Endothelial cell of umbilical vein (primary cell): ENCODE data around the gene LAIR2. TPM values are rescaled to one million over a fixed set of nuclear protein-coding genes. Genes with fewer than 3 reads are reported as not detected.

ENCODE experiments used
- BruUV-seq: library from RNA; stranded (reverse); fragments of 400-500 nt; replicated peaks from 2 replicates; lab custom pipeline; 2021; lab: Mats Ljungman, UMichigan
- CTCF ChIA-PET: fragments of 300-600, 350-600 bp; sonication (Branson Sonifier 250); formaldehyde crosslinking; loops from one replicate; lab custom pipeline; 2021; ENCODE audit warnings: antibody characterized with exemption, inconsistent platforms; lab: Charles Lee
- POLR2A ChIA-PET: fragments of 300-600, 350-600 bp; sonication (Branson Sonifier 250); formaldehyde crosslinking; loops from one replicate; lab custom pipeline; 2021; ENCODE audit warnings: antibody characterized with exemption, inconsistent platforms; lab: Charles Lee
- DNase-seq: peaks from one replicate; pipeline ENCODE4 v3.0.0-alpha.2; 2011; ENCODE audit warnings: low read depth, low spot score
- FAIRE-seq: peaks from 2 replicates; lab custom pipeline; 2011; peaks lifted over from hg19 to GRCh38; lab: Jason Lieb, UNC
- H2AFZ ChIP-seq: 2 replicates; pipeline ENCODE4 v1.6.0; 2012; ENCODE audit warnings: low read depth, low read length, control low read depth, inconsistent platforms
- H3K27ac ChIP-seq: 2 replicates; pipeline ENCODE4 v1.5.1; 2011; ENCODE audit warnings: low read depth, mild to moderate bottlenecking, control low read depth, low read length, moderate library complexity; ENCODE audit not compliant: insufficient read depth
- H3K27me3 ChIP-seq, 2 experiments: 2 replicates each; pipeline versions ENCODE4 v1.6.0 to v1.6.1; 2011; ENCODE audit warnings: low read length in 2 of 2, mixed read lengths in 1 of 2; ENCODE audit not compliant: control insufficient read depth in 2 of 2, insufficient read depth in 2 of 2
- H3K36me3 ChIP-seq, 2 experiments: 2 replicates in 1 of 2; 3 replicates in 1 of 2; pipeline ENCODE4 v1.5.1; 2011; ENCODE audit warnings: low read length in 2 of 2, mild to moderate bottlenecking in 1 of 2, moderate library complexity in 1 of 2; ENCODE audit not compliant: control insufficient read depth in 2 of 2, insufficient read depth in 2 of 2; ENCODE audit errors: extremely low read depth in 1 of 2
- H3K4me1 ChIP-seq: 3 replicates; pipeline ENCODE4 v1.5.1; 2011; ENCODE audit warnings: mild to moderate bottlenecking, low read length; ENCODE audit not compliant: control insufficient read depth, insufficient read depth; ENCODE audit errors: extremely low read depth
- H3K4me2 ChIP-seq: 2 replicates; pipeline ENCODE4 v1.6.1; 2011; ENCODE audit warnings: low read length, control low read depth, mixed read lengths; ENCODE audit not compliant: insufficient read depth
- H3K4me3 ChIP-seq, 3 experiments: fragments of 200-600 bp in 1 of 3; sonication (generic), shearing (Covaris generic) in 1 of 3; replicated peaks in 1 of 3; 2 replicates each; pipeline ENCODE4 v1.5.1; 2011 to 2016; ENCODE audit warnings: control low read depth in 3 of 3, low read length in 3 of 3, mild to moderate bottlenecking in 2 of 3, inconsistent platforms in 1 of 3, low read depth in 1 of 3, moderate library complexity in 1 of 3; ENCODE audit not compliant: insufficient read depth in 1 of 3
- H3K79me2 ChIP-seq: 2 replicates; pipeline ENCODE4 v1.6.0; 2012; ENCODE audit warnings: low read length, inconsistent platforms; ENCODE audit not compliant: control insufficient read depth, insufficient read depth
- H3K9ac ChIP-seq: replicated peaks from 2 replicates; pipeline ENCODE3; 2011; ENCODE audit warnings: low read length, control low read depth; ENCODE audit not compliant: insufficient read depth; ENCODE audit errors: extremely low read depth
- H3K9me1 ChIP-seq: replicated peaks from 3 replicates; pipeline ENCODE4 v1.6.0; 2011; ENCODE audit warnings: mild to moderate bottlenecking, low read length; ENCODE audit not compliant: control insufficient read depth, insufficient read depth; ENCODE audit errors: extremely low read depth
- H3K9me3 ChIP-seq: replicated peaks from 2 replicates; pipeline ENCODE4 v1.5.1; 2012; ENCODE audit warnings: low read length, inconsistent platforms; ENCODE audit not compliant: control insufficient read depth, insufficient read depth
- H4K20me1 ChIP-seq: replicated peaks from 2 replicates; pipeline ENCODE3; 2011; ENCODE audit warnings: mild to moderate bottlenecking, low read length; ENCODE audit not compliant: control insufficient read depth, insufficient read depth; ENCODE audit errors: extremely low read depth
- CTCF ChIP-seq, 2 donors: IDR thresholded peaks; 1 replicate in 1 of 2; 2 replicates in 1 of 2; pipeline ENCODE4 v1.5.1; 2011; ENCODE audit warnings: low read length in 2 of 2, mild to moderate bottlenecking in 2 of 2, moderate library complexity in 2 of 2, control low read depth in 1 of 2, inconsistent platforms in 1 of 2, low read depth in 1 of 2; ENCODE audit not compliant: insufficient read depth in 1 of 2; ENCODE audit errors: extremely low read depth in 1 of 2
- EZH2 ChIP-seq: IDR thresholded peaks from 2 replicates; pipeline ENCODE4 v1.6.1; 2012; ENCODE audit warnings: borderline replicate concordance, low read depth, mild to moderate bottlenecking, moderate library complexity, low read length, inconsistent platforms; ENCODE audit not compliant: severe bottlenecking
- FOS ChIP-seq: IDR thresholded peaks from 2 replicates; pipeline ENCODE4 v1.6.1; 2011; ENCODE audit warnings: mild to moderate bottlenecking, low read length, moderate library complexity, borderline replicate concordance; ENCODE audit not compliant: insufficient read depth
- GATA2 ChIP-seq: IDR thresholded peaks from 2 replicates; pipeline ENCODE4 v1.7.0; 2011; ENCODE audit warnings: low read depth, mild to moderate bottlenecking, moderate library complexity, mixed read lengths, low read length; ENCODE audit not compliant: insufficient read length, insufficient read depth
- JUN ChIP-seq: IDR thresholded peaks from 2 replicates; pipeline ENCODE4 v1.6.1; 2011; ENCODE audit warnings: borderline replicate concordance, low read depth; ENCODE audit not compliant: insufficient read length, insufficient read depth
- MAX ChIP-seq: IDR thresholded peaks from 2 replicates; pipeline ENCODE4 v1.6.1; 2011; ENCODE audit not compliant: insufficient read depth, insufficient read length
- MYC ChIP-seq: IDR thresholded peaks from one replicate; pipeline ENCODE4 v1.6.1; 2011; ENCODE audit warnings: mild to moderate bottlenecking, low read depth, low read length
- POLR2A ChIP-seq: IDR thresholded peaks from 2 replicates; pipeline ENCODE4 v1.6.1; 2012; ENCODE audit warnings: low read depth, mild to moderate bottlenecking, control low read depth, low read length
- POLR2AphosphoS5 ChIP-seq: IDR thresholded peaks from 2 replicates; pipeline ENCODE4 v1.6.1; 2012; ENCODE audit warnings: low read depth, mild to moderate bottlenecking, control low read depth, low read length, moderate library complexity; ENCODE audit not compliant: insufficient read depth
- dilution Hi-C: fragments of 300-500 bp; cut with MboI; formaldehyde crosslinking; loops from one replicate; pipeline ENCODE4 v1.15.0; 2019; ENCODE audit warnings: low sequenced_read_pairs; ENCODE audit not compliant: extremely low pct_ligation_motif_present
- intact Hi-C: fragments of 100-400 bp; cut with micrococcal nuclease; formaldehyde crosslinking; loops from one replicate; pipeline ENCODE4 v1.10.0; 2022
- polyA plus RNA-seq, 4 experiments: library from polyadenylated mRNA; depleted of rRNA in 3 of 4; stranded (reverse) in 3 of 4; unstranded in 1 of 4; fragments of >200 nt; gene quantifications; 2 replicates each; pipeline versions ENCODE4 v1.2.1 to v1.2.3, GENCODE V29; 2011 to 2012; ENCODE audit warnings: missing spikeins in 1 of 4
- total RNA-seq: library from RNA; stranded (reverse); gene quantifications from 2 replicates; pipeline ENCODE4 v1.2.3, GENCODE V29; 2021

The LAIR2 gene
- total and polyA plus RNA-seq, 2 donors (not counting 3 experiments of a cell fraction or from before 2014, with no cell fraction given), result not detected

DNA sequence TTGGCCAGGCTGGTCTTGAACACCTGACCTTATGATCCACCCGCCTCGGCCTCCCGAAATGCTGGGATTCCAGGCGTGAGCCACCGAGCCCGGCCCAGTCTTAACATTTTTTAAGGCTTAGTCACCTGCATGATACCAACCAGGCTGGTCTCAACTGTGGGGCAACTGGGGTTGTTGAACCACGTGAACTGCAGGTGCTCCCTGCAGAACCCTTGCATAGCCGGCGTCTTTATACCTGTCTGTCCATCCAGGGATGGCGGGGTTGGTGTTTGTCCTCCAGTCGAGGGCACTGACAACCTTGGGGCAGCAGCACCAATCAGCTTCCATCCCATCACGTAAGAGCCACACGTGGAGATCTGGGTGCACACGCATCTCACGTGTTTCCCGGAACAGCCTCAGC is 46.2 kb downstream of the LAIR2 start:
- Histone ChIP-seq H3K4me1 (no peaks in the 10 kb centered on the region), H3K79me2 (no peaks in the 10 kb centered on the region), H3K9me1 (no peaks in the 10 kb centered on the region), H3K27ac (no peak overlapping the region), H3K9me3 (peaks cover 2% of the 10 kb centered on the region), H3K36me3 (no peaks in the 10 kb centered on the region), H3K4me3 (no peak overlapping the region), H3K4me2 (no peak overlapping the region), H3K9ac (no peak overlapping the region), H2AFZ (no peak overlapping the region), H4K20me1 (no peaks in the 10 kb centered on the region), H3K27me3 (no peaks in the 10 kb centered on the region)
- POLR2A ChIA-PET, result no interaction called here
- FAIRE-seq, result no peak
- DNase-seq, result no peak
- CTCF ChIA-PET, result no interaction called here
- dilution Hi-C loops, result no loop called here
- intact Hi-C loops, result no loop called here
- TF ChIP-seq MYC (no peak), MAX (no peak), CTCF (IDR thresholded peaks at IDR 0.05; ENCODE audit: extremely low read depth in 1 of 2, insufficient read depth in 1 of 2, low read depth in 1 of 2, low read length in 2 of 2) (no peak), EZH2 (no peak), POLR2A (no peak), POLR2AphosphoS5 (no peak), GATA2 (no peak), JUN (no peak), FOS (no peak)
- BruUV-seq, result no TSS peak
